HCT116 (cell line): Measurements from ENCODE around the gene RPGRIP1. TPM values are rescaled to one million over a fixed set of nuclear protein-coding genes. Genes with fewer than 3 reads are reported as not detected.

Experiments
- ATAC-seq: fragments of 200-7000 bp; cut with Tn5 transposase; 2 replicates; pipeline ENCODE4 v1.9.1; 2020; ENCODE audit warnings: mild to moderate bottlenecking, moderate library complexity
- BruUV-seq: library from RNA; stranded (reverse); fragments of 400-500 nt; replicated peaks from 2 replicates; lab custom pipeline; 2021; lab: Mats Ljungman, UMichigan
- CTCF ChIA-PET: fragments of 300-600 bp; sonication (Branson Sonifier 250); formaldehyde crosslinking; loops from one replicate; lab custom pipeline; 2021; ENCODE audit warnings: antibody characterized with exemption; lab: Charles Lee
- POLR2A ChIA-PET: fragments of 300-600, 350-600 bp; sonication (Branson Sonifier 250); formaldehyde crosslinking; loops from one replicate; lab custom pipeline; 2021; ENCODE audit warnings: antibody characterized with exemption; lab: Charles Lee
- RAD21 ChIA-PET, 2 experiments: fragments of 300-600 bp; sonication (Branson Sonifier 250); formaldehyde crosslinking; loops; one replicate each; lab custom pipeline; 2023; ENCODE audit warnings: low total read pairs in 2 of 2; ENCODE audit not compliant: uncharacterized antibody in 2 of 2, unreplicated experiment in 2 of 2, low non-redundant PET in 1 of 2; lab: Charles Lee
- DNase-seq: peaks from one replicate; pipeline ENCODE4 v3.0.0-alpha.2; 2010; ENCODE audit warnings: low read depth, low spot score
- H2AFZ ChIP-seq: fragments of 200-600 bp; shearing (Covaris generic), sonication (generic); 2 replicates; pipeline ENCODE4 v1.6.1; 2017; ENCODE audit warnings: low read depth, mixed run types, mixed read lengths, antibody characterized with exemption, low read length; ENCODE audit not compliant: poor library complexity, severe bottlenecking
- H3K27ac ChIP-seq: 2 replicates; pipeline ENCODE4 v1.5.1; 2012; ENCODE audit warnings: low read depth, low read length
- H3K27me3 ChIP-seq: fragments of 200-600 bp; sonication (generic); 2 replicates; pipeline ENCODE4 v1.6.1; 2016; ENCODE audit warnings: mixed run types, low read length, mixed read lengths; ENCODE audit not compliant: insufficient read depth
- H3K36me3 ChIP-seq, 2 experiments: fragments of 200-500 bp in 1 of 2; fragments of 200-600 bp in 1 of 2; sonication (Bioruptor generic) in 1 of 2; sonication (generic) in 1 of 2; 2 replicates each; pipeline versions ENCODE4 v1.5.1 to v1.6.1; 2014 to 2016; ENCODE audit warnings: low read length in 2 of 2, inconsistent platforms in 1 of 2, mixed read lengths in 1 of 2, mixed run types in 1 of 2; ENCODE audit not compliant: insufficient read depth in 2 of 2, control insufficient read depth in 1 of 2
- H3K4me1 ChIP-seq, 2 experiments: fragments of 200-600 bp in 1 of 2; sonication (generic) in 1 of 2; 2 replicates each; pipeline versions ENCODE4 v1.5.1 to v1.6.1; 2012 to 2017; ENCODE audit warnings: low read length in 2 of 2, inconsistent platforms in 1 of 2, mild to moderate bottlenecking in 1 of 2, mixed read lengths in 1 of 2, mixed run types in 1 of 2, moderate library complexity in 1 of 2; ENCODE audit not compliant: insufficient read depth in 2 of 2, control insufficient read depth in 1 of 2
- H3K4me2 ChIP-seq: fragments of 200-600 bp; sonication (generic); 2 replicates; pipeline ENCODE4 v1.6.1; 2017; ENCODE audit warnings: mixed run types, low read length, mixed read lengths
- H3K4me3 ChIP-seq, 2 experiments: fragments of 200-600 bp in 1 of 2; sonication (generic) in 1 of 2; replicated peaks in 1 of 2; 2 replicates each; pipeline ENCODE4 v1.5.1; 2011 to 2016; ENCODE audit warnings: low read length in 2 of 2, control low read depth in 1 of 2, low read depth in 1 of 2, mild to moderate bottlenecking in 1 of 2, mixed read lengths in 1 of 2, mixed run types in 1 of 2
- H3K79me2 ChIP-seq: fragments of 200-600 bp; sonication (generic); 2 replicates; pipeline ENCODE4 v1.6.1; 2017; ENCODE audit warnings: mild to moderate bottlenecking, mixed run types, low read length, moderate library complexity, mixed read lengths; ENCODE audit not compliant: insufficient read depth
- H3K9ac ChIP-seq: fragments of 200-600 bp; sonication (generic); 2 replicates; pipeline ENCODE4 v1.6.1; 2016; ENCODE audit warnings: low read length, mixed read lengths
- H3K9me2 ChIP-seq: fragments of 200-600 bp; sonication (generic), shearing (Covaris generic); 2 replicates; pipeline ENCODE4 v1.6.1; 2017; ENCODE audit warnings: mixed run types, mild to moderate bottlenecking, moderate library complexity; ENCODE audit not compliant: insufficient read depth
- H3K9me3 ChIP-seq, 2 experiments: fragments of 200-500 bp in 1 of 2; fragments of 200-600 bp in 1 of 2; sonication (Bioruptor generic) in 1 of 2; sonication (generic) in 1 of 2; 2 replicates each; pipeline ENCODE4 v1.6.1; 2014 to 2017; ENCODE audit warnings: low read length in 2 of 2, mixed read lengths in 2 of 2, inconsistent platforms in 1 of 2, low read depth in 1 of 2, mild to moderate bottlenecking in 1 of 2, mixed run types in 1 of 2, moderate library complexity in 1 of 2; ENCODE audit not compliant: control insufficient read depth in 1 of 2, insufficient read depth in 1 of 2
- H4K20me1 ChIP-seq: fragments of 200-600 bp; sonication (generic), shearing (Covaris generic); 2 replicates; pipeline ENCODE4 v1.6.1; 2017; ENCODE audit warnings: mixed run types, mild to moderate bottlenecking, moderate library complexity; ENCODE audit not compliant: insufficient read depth
- CEBPB ChIP-seq: IDR thresholded peaks from 2 replicates; pipeline ENCODE4 v1.6.1; 2012; ENCODE audit warnings: low read depth
- EGR1 ChIP-seq: IDR thresholded peaks from 2 replicates; pipeline ENCODE4 v1.6.1; 2012; ENCODE audit warnings: low read depth
- ELF1 ChIP-seq: IDR thresholded peaks from 2 replicates; pipeline ENCODE4 v1.6.1; 2012; ENCODE audit warnings: low read depth, borderline replicate concordance
- EZH2phosphoT487 ChIP-seq: fragments of 200-600 bp; IDR thresholded peaks from 2 replicates; pipeline ENCODE4 v1.6.1; 2018; ENCODE audit warnings: antibody characterized with exemption, borderline replicate concordance
- POLR2AphosphoS5 ChIP-seq: IDR thresholded peaks from 2 replicates; pipeline ENCODE4 v1.6.1; 2011; ENCODE audit warnings: mild to moderate bottlenecking, low read depth, low read length, moderate library complexity
- RAD21 ChIP-seq: IDR thresholded peaks from 2 replicates; pipeline ENCODE4 v1.6.1; 2012; ENCODE audit warnings: low read depth, mild to moderate bottlenecking
- SIN3A ChIP-seq: IDR thresholded peaks from 2 replicates; pipeline ENCODE4 v1.6.1; 2012; ENCODE audit warnings: low read depth
- ZFX ChIP-seq: fragments of 450-650 bp; IDR thresholded peaks from 2 replicates; pipeline ENCODE4 v1.6.1; 2017
- intact Hi-C: fragments of 100-400 bp; cut with micrococcal nuclease; formaldehyde crosslinking; loops from 2 replicates; pipeline ENCODE4 v1.10.0; 2022
- total RNA-seq: library from RNA; stranded (reverse); gene quantifications from one replicate; pipeline ENCODE4 v1.2.1, GENCODE V29; 2021; ENCODE audit not compliant: unreplicated experiment
- TF ChIP-seq, protein P1 (sequence below): IDR thresholded peaks from 2 replicates; pipeline ENCODE4 v1.6.1; 2012; ENCODE audit warnings: low read depth
- TF ChIP-seq, protein P2 (sequence below): IDR thresholded peaks from 2 replicates; pipeline ENCODE4 v1.6.1; 2011; ENCODE audit warnings: mild to moderate bottlenecking, low read length, moderate library complexity; ENCODE audit not compliant: insufficient replicate concordance; ENCODE audit errors: extremely low read depth
- TF ChIP-seq, protein P3 (sequence below): IDR thresholded peaks from 2 replicates; pipeline ENCODE4 v1.6.1; 2012

The RPGRIP1 gene
- total RNA-seq, 1 experiment from 2014 or later, result not detected

DNA sequence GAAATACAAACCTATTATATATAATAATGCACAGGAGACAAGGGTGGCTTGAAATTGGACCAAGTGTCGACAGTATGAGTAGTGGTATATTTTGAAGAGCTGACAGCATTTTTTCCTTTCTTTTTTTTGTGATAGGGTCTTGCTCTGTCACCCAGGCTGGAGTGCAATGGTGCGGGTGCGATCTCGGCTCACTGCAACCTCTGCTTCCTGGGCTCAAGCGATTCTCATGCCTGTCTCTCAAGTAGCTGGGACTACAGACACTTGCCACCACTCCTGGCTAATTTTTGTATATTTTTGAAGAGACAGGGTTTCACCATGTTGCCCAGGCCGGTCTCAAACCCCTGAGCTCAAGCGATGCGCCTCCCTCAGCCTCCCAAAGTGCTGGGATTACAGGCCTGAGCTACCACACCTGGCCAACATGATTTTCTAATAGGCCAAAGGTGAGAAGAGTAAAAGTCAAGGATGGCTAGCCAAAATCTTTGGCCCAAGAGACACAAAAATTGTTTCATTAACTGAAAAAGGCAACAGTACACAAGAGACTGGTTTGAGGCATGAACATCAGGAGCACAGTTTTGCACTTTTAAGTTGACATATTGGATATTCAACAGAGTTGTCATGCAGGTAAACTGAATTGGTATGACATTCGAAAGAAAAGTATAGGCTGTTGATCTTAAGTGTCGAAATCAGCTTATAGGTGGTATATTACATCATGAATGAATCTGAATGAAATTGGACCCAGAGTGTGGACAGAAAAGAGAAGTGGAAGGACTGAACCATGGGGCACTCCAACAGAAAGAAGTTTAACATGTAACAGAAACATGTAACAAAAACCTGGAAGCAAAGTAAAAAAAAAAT is 23.1 kb upstream of the RPGRIP1 start:
- peaks cover 68 to 70% of the 10 kb centered on the region in 2 experiments for H3K36me3 ChIP-seq
- H3K4me3 ChIP-seq, result no peak overlapping the region
- ATAC-seq (no peak), DNase-seq (no peak)
- no peak overlapping the region for H2AFZ ChIP-seq
- no peaks in the 10 kb centered on the region for H3K27me3 ChIP-seq
- no peak overlapping the region for H3K27ac ChIP-seq
- TF ChIP-seq EZH2phosphoT487 (no peak), SIN3A (no peak), RAD21 (no peak), ZFX (no peak), ELF1 (no peak), EGR1 (no peak), CEBPB (no peak), POLR2AphosphoS5 (no peak)
- TF ChIP-seq, protein P1, sequence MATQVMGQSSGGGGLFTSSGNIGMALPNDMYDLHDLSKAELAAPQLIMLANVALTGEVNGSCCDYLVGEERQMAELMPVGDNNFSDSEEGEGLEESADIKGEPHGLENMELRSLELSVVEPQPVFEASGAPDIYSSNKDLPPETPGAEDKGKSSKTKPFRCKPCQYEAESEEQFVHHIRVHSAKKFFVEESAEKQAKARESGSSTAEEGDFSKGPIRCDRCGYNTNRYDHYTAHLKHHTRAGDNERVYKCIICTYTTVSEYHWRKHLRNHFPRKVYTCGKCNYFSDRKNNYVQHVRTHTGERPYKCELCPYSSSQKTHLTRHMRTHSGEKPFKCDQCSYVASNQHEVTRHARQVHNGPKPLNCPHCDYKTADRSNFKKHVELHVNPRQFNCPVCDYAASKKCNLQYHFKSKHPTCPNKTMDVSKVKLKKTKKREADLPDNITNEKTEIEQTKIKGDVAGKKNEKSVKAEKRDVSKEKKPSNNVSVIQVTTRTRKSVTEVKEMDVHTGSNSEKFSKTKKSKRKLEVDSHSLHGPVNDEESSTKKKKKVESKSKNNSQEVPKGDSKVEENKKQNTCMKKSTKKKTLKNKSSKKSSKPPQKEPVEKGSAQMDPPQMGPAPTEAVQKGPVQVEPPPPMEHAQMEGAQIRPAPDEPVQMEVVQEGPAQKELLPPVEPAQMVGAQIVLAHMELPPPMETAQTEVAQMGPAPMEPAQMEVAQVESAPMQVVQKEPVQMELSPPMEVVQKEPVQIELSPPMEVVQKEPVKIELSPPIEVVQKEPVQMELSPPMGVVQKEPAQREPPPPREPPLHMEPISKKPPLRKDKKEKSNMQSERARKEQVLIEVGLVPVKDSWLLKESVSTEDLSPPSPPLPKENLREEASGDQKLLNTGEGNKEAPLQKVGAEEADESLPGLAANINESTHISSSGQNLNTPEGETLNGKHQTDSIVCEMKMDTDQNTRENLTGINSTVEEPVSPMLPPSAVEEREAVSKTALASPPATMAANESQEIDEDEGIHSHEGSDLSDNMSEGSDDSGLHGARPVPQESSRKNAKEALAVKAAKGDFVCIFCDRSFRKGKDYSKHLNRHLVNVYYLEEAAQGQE, result no peak
- TF ChIP-seq, protein P2, sequence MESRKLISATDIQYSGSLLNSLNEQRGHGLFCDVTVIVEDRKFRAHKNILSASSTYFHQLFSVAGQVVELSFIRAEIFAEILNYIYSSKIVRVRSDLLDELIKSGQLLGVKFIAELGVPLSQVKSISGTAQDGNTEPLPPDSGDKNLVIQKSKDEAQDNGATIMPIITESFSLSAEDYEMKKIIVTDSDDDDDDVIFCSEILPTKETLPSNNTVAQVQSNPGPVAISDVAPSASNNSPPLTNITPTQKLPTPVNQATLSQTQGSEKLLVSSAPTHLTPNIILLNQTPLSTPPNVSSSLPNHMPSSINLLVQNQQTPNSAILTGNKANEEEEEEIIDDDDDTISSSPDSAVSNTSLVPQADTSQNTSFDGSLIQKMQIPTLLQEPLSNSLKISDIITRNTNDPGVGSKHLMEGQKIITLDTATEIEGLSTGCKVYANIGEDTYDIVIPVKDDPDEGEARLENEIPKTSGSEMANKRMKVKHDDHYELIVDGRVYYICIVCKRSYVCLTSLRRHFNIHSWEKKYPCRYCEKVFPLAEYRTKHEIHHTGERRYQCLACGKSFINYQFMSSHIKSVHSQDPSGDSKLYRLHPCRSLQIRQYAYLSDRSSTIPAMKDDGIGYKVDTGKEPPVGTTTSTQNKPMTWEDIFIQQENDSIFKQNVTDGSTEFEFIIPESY, result no peak
- TF ChIP-seq, protein P3, sequence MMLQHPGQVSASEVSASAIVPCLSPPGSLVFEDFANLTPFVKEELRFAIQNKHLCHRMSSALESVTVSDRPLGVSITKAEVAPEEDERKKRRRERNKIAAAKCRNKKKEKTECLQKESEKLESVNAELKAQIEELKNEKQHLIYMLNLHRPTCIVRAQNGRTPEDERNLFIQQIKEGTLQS, result no peak
- no TSS peak for BruUV-seq
- no peaks in the 10 kb centered on the region for H3K9me2 ChIP-seq
- H3K9me3 ChIP-seq, result no peaks in the 10 kb centered on the region
- H3K4me1 ChIP-seq, result 0 out of 4 replicates have a peak, but pooled peaks cover 0 to 3% of the 10 kb centered on the region in 2 experiments
- intact Hi-C loops, result no loop called here
- ChIA-PET RAD21 (no interaction called here), CTCF (no interaction called here), POLR2A (interaction anchor here (2.4 kb wide), 1 partner anchor 9 kb away, joined by 8 read pairs; no protein-coding TSS in a partner anchor)
- peaks cover 100% of the 10 kb centered on the region for H3K79me2 ChIP-seq
- no peak overlapping the region for H3K4me2 ChIP-seq
- H3K9ac ChIP-seq, result no peak overlapping the region
- peaks cover 80% of the 10 kb centered on the region for H4K20me1 ChIP-seq
